IMR-90 (cell line): Measurements from ENCODE around the gene TMEM63B. TPM values are rescaled to one million over a fixed set of nuclear protein-coding genes. Genes with fewer than 3 reads are reported as not detected.

Experiments used
- ATAC-seq: fragments of 200-7000 bp; cut with Tn5 transposase; 2 replicates; pipeline ENCODE4 v1.9.1; 2020; ENCODE audit warnings: low read depth, mild to moderate bottlenecking, moderate library complexity
- BruUV-seq: library from RNA; stranded (reverse); fragments of 400-500 nt; replicated peaks from 2 replicates; lab custom pipeline; 2021; lab: Mats Ljungman, UMichigan
- CTCF ChIA-PET: fragments of 300-600 bp; formaldehyde crosslinking; extraction: SDS; loops from one replicate; lab custom pipeline; 2021; ENCODE audit warnings: antibody characterized with exemption; lab: Yijun Ruan, JAX
- POLR2A ChIA-PET: fragments of 300-600 bp; sonication (Branson Sonifier 250); formaldehyde crosslinking; loops from one replicate; lab custom pipeline; 2022; ENCODE audit warnings: antibody characterized with exemption; ENCODE audit not compliant: unreplicated experiment; lab: Charles Lee
- DNase-seq: peaks from one replicate; pipeline ENCODE4 v3.0.0; 2013
- H2AFZ ChIP-seq: replicated peaks from 2 replicates; pipeline ENCODE3; 2013; ENCODE audit warnings: low read length, mild to moderate bottlenecking; ENCODE audit not compliant: poor library complexity
- H2AK5ac ChIP-seq: 2 replicates; pipeline ENCODE4 v1.6.1; 2013; ENCODE audit warnings: low read depth, low read length, inconsistent platforms
- H2AK9ac ChIP-seq: replicated peaks from 2 replicates; pipeline ENCODE3; 2013; ENCODE audit warnings: mild to moderate bottlenecking, low read depth, low read length, moderate library complexity; ENCODE audit not compliant: poor library complexity
- H2BK120ac ChIP-seq: 2 replicates; pipeline ENCODE4 v1.6.1; 2013; ENCODE audit warnings: low read depth, low read length, inconsistent platforms
- H2BK15ac ChIP-seq: 3 replicates; pipeline ENCODE4 v1.6.1; 2013; ENCODE audit warnings: low read depth, low read length, inconsistent platforms
- H2BK20ac ChIP-seq: 2 replicates; pipeline ENCODE4 v1.6.1; 2013; ENCODE audit warnings: low read depth, mild to moderate bottlenecking, inconsistent platforms, low read length, moderate library complexity
- H2BK5ac ChIP-seq: 2 replicates; pipeline ENCODE4 v1.6.1; 2013; ENCODE audit warnings: mild to moderate bottlenecking, low read depth, low read length, inconsistent platforms; ENCODE audit not compliant: poor library complexity, severe bottlenecking
- H3K14ac ChIP-seq: replicated peaks from 2 replicates; pipeline ENCODE4 v1.6.1; 2013; ENCODE audit warnings: low read depth, low read length, inconsistent platforms
- H3K18ac ChIP-seq: 2 replicates; pipeline ENCODE4 v1.6.1; 2013; ENCODE audit warnings: low read depth, low read length, control low read depth
- H3K23ac ChIP-seq: 2 replicates; pipeline ENCODE4 v1.6.1; 2013; ENCODE audit warnings: low read depth, low read length, inconsistent platforms
- H3K27ac ChIP-seq: 2 replicates; pipeline ENCODE4 v1.5.1; 2013; ENCODE audit warnings: mild to moderate bottlenecking, control low read depth, low read length; ENCODE audit not compliant: insufficient read depth
- H3K27me3 ChIP-seq: 2 replicates; pipeline ENCODE4 v1.6.1; 2013; ENCODE audit warnings: low read length; ENCODE audit not compliant: control insufficient read depth, insufficient read depth
- H3K36me3 ChIP-seq: 2 replicates; pipeline ENCODE4 v1.6.1; 2013; ENCODE audit warnings: low read length, mixed read lengths; ENCODE audit not compliant: control insufficient read depth, insufficient read depth
- H3K4ac ChIP-seq: 2 replicates; pipeline ENCODE4 v1.6.1; 2013; ENCODE audit warnings: low read depth, low read length, inconsistent platforms
- H3K4me1 ChIP-seq: 2 replicates; pipeline ENCODE4 v1.6.1; 2013; ENCODE audit warnings: low read length, mixed read lengths; ENCODE audit not compliant: control insufficient read depth, insufficient read depth
- H3K4me2 ChIP-seq: 2 replicates; pipeline ENCODE4 v1.6.1; 2013; ENCODE audit warnings: low read depth, mild to moderate bottlenecking, control low read depth, low read length, moderate library complexity
- H3K4me3 ChIP-seq: 2 replicates; pipeline ENCODE4 v1.5.1; 2013; ENCODE audit warnings: low read depth, mild to moderate bottlenecking, control low read depth, low read length, moderate library complexity; ENCODE audit not compliant: insufficient read depth
- H3K56ac ChIP-seq: 2 replicates; pipeline ENCODE4 v1.6.1; 2013; ENCODE audit warnings: low read length, inconsistent platforms; ENCODE audit not compliant: insufficient read depth; ENCODE audit errors: extremely low read depth
- H3K79me1 ChIP-seq, 2 experiments: 2 replicates each; pipeline ENCODE4 v1.6.1; 2013; ENCODE audit warnings: low read length in 2 of 2, inconsistent platforms in 1 of 2, low read depth in 1 of 2
- H3K9ac ChIP-seq: 2 replicates; pipeline ENCODE4 v1.6.1; 2013; ENCODE audit warnings: low read depth, low read length, control low read depth
- H3K9me1 ChIP-seq: 2 replicates; pipeline ENCODE4 v1.6.1; 2013; ENCODE audit warnings: low read length, inconsistent platforms; ENCODE audit not compliant: insufficient read depth
- H3K9me3 ChIP-seq: 2 replicates; pipeline ENCODE4 v1.6.1; 2013; ENCODE audit warnings: low read length; ENCODE audit not compliant: control insufficient read depth, insufficient read depth
- H4K20me1 ChIP-seq: 2 replicates; pipeline ENCODE4 v1.6.1; 2013; ENCODE audit warnings: low read length, inconsistent platforms; ENCODE audit not compliant: insufficient read depth
- H4K5ac ChIP-seq: 2 replicates; pipeline ENCODE4 v1.6.1; 2013; ENCODE audit warnings: mild to moderate bottlenecking, low read depth, low read length, control low read depth
- H4K8ac ChIP-seq, 2 experiments: 2 replicates each; pipeline ENCODE4 v1.6.1; 2013; ENCODE audit warnings: low read depth in 2 of 2, low read length in 2 of 2, control low read depth in 1 of 2, inconsistent platforms in 1 of 2
- H4K91ac ChIP-seq: 2 replicates; pipeline ENCODE4 v1.6.1; 2013; ENCODE audit warnings: low read depth, low read length, inconsistent platforms; ENCODE audit not compliant: insufficient read depth
- BHLHE40 ChIP-seq: fragments of 150-350 bp; IDR thresholded peaks from 2 replicates; pipeline ENCODE4 v1.6.1; 2016; ENCODE audit warnings: mild to moderate bottlenecking, low read depth, low read length
- CEBPB ChIP-seq: IDR thresholded peaks from 2 replicates; pipeline ENCODE4 v1.6.1; 2012; ENCODE audit warnings: low read depth, low read length, improper control_type of control experiment
- CHD1 ChIP-seq: IDR thresholded peaks from 2 replicates; pipeline ENCODE4 v1.6.1; 2012; ENCODE audit warnings: low read depth, low read length, improper control_type of control experiment
- FOS ChIP-seq: fragments of 150-350 bp; IDR thresholded peaks from 2 replicates; pipeline ENCODE4 v1.6.1; 2016; ENCODE audit warnings: low read depth, low read length
- MAFK ChIP-seq: IDR thresholded peaks from 2 replicates; pipeline ENCODE4 v1.6.1; 2012; ENCODE audit warnings: low read depth, low read length, improper control_type of control experiment
- MAZ ChIP-seq: IDR thresholded peaks from 2 replicates; pipeline ENCODE4 v1.6.1; 2012; ENCODE audit warnings: low read depth, mild to moderate bottlenecking, low read length, improper control_type of control experiment, moderate library complexity, borderline replicate concordance
- MXI1 ChIP-seq: IDR thresholded peaks from 2 replicates; pipeline ENCODE4 v1.6.1; 2012; ENCODE audit warnings: low read depth, mild to moderate bottlenecking, low read length, moderate library complexity, borderline replicate concordance
- NFE2L2 ChIP-seq: fragments of 150-350 bp; IDR thresholded peaks from 2 replicates; pipeline ENCODE4 v1.6.1; 2016; ENCODE audit warnings: low read depth, mild to moderate bottlenecking, low read length
- POLR2A ChIP-seq: IDR thresholded peaks from 2 replicates; pipeline ENCODE4 v1.6.1; 2012; ENCODE audit warnings: mild to moderate bottlenecking, low read depth, low read length
- RAD21 ChIP-seq: IDR thresholded peaks from 2 replicates; pipeline ENCODE4 v1.6.1; 2012; ENCODE audit warnings: low read length, improper control_type of control experiment
- RCOR1 ChIP-seq: IDR thresholded peaks from 2 replicates; pipeline ENCODE4 v1.6.1; 2012; ENCODE audit warnings: mild to moderate bottlenecking, low read length, improper control_type of control experiment; ENCODE audit not compliant: insufficient replicate concordance
- RFX5 ChIP-seq: IDR thresholded peaks from 2 replicates; pipeline ENCODE4 v1.8.0; 2012; ENCODE audit warnings: low read depth, mild to moderate bottlenecking, low read length, moderate library complexity
- SMC3 ChIP-seq: fragments of 150-350 bp; IDR thresholded peaks from 2 replicates; pipeline ENCODE4 v1.6.1; 2016; ENCODE audit warnings: low read depth, mild to moderate bottlenecking, antibody characterized with exemption, low read length, moderate library complexity
- WGBS, 2 experiments: methylation state at CpG; one replicate each; pipeline versions ENCODE4 v1.1.5 to v1.1.7; 2013; ENCODE audit warnings: missing lambda C conversion rate in 2 of 2; ENCODE audit not compliant: insufficient read length in 1 of 2; ENCODE audit errors: extremely low coverage in 2 of 2; 5-methylcytosine and 5-hydroxymethylcytosine counted together
- dilution Hi-C: fragments of 300-500 bp; cut with HindIII; formaldehyde crosslinking; loops from one replicate; pipeline ENCODE4 v1.14.3; 2018; ENCODE audit warnings: low sequenced_read_pairs; ENCODE audit not compliant: unreplicated experiment
- in situ Hi-C: fragments of 300-500 bp; cut with MboI; formaldehyde crosslinking; loops from 3 replicates; pipeline ENCODE4 v1.14.3; 2019; ENCODE audit warnings: low sequenced_read_pairs, inconsistent platforms, mixed read lengths
- intact Hi-C: fragments of 100-400 bp; cut with micrococcal nuclease; formaldehyde crosslinking; loops from 2 replicates; pipeline ENCODE4 v1.10.0; 2022
- polyA plus RNA-seq, 3 experiments: library from polyadenylated mRNA; depleted of rRNA; stranded (reverse); fragments of >200 nt; gene quantifications; 2 replicates each; pipeline ENCODE4 v1.2.3, GENCODE V29; 2012; ENCODE audit warnings: low replicate concordance in 1 of 3
- total RNA-seq: library from RNA; depleted of rRNA; stranded (reverse); fragments of >200 nt; gene quantifications from 2 replicates; pipeline ENCODE4 v1.2.3, GENCODE V29; 2012
- TF ChIP-seq, protein P1 (sequence below): fragments of 150-350 bp; IDR thresholded peaks from 2 replicates; pipeline ENCODE4 v1.6.1; 2017; ENCODE audit warnings: mild to moderate bottlenecking, antibody characterized with exemption, low read length, low read depth
- TF ChIP-seq, protein P2 (sequence below): fragments of 150-350 bp; IDR thresholded peaks from 2 replicates; pipeline ENCODE4 v1.6.1; 2016; ENCODE audit warnings: low read depth, mild to moderate bottlenecking, low read length, moderate library complexity, borderline replicate concordance
- TF ChIP-seq, protein P3 (sequence below): conservative IDR thresholded peaks from 2 replicates; pipeline ENCODE4 v1.5.1; 2012; ENCODE audit warnings: mild to moderate bottlenecking, low read depth, low read length, improper control_type of control experiment

The TMEM63B gene
- total and polyA plus RNA-seq, 2 of the 4 experiments (the other 2 are of a cell fraction): 12.2 to 42.6 TPM

DNA sequence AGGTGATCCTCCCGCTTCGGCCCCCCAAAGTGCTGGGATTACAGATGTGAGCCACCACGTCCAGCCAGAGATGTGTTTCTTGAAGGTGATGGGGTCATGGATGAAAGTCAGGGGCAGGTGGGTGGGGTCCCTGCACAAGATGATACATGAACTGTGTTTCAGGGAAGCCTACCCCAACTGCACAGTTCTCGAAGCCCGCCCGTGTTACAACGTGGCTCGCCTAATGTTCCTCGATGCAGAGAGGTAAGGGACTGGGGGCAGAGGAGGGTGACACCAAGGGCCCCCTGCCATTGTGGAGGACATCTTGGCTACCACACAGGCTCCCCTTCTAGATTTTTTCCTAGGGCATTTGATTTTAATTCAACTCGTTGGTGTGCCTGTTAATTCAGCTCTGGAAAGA is 19.3 kb downstream of the TMEM63B start:
- TF ChIP-seq MAFK (no peak), RFX5 (no peak), MXI1 (no peak), NFE2L2 (no peak), CEBPB (no peak), SMC3 (no peak), RCOR1 (no peak), FOS (no peak), MAZ (no peak), POLR2A (no peak), CHD1 (no peak), RAD21 (no peak), BHLHE40 (no peak)
- TF ChIP-seq, protein P1, sequence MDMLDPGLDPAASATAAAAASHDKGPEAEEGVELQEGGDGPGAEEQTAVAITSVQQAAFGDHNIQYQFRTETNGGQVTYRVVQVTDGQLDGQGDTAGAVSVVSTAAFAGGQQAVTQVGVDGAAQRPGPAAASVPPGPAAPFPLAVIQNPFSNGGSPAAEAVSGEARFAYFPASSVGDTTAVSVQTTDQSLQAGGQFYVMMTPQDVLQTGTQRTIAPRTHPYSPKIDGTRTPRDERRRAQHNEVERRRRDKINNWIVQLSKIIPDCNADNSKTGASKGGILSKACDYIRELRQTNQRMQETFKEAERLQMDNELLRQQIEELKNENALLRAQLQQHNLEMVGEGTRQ: no peak
- TF ChIP-seq, protein P2, sequence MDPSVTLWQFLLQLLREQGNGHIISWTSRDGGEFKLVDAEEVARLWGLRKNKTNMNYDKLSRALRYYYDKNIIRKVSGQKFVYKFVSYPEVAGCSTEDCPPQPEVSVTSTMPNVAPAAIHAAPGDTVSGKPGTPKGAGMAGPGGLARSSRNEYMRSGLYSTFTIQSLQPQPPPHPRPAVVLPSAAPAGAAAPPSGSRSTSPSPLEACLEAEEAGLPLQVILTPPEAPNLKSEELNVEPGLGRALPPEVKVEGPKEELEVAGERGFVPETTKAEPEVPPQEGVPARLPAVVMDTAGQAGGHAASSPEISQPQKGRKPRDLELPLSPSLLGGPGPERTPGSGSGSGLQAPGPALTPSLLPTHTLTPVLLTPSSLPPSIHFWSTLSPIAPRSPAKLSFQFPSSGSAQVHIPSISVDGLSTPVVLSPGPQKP: no peak
- TF ChIP-seq, protein P3, sequence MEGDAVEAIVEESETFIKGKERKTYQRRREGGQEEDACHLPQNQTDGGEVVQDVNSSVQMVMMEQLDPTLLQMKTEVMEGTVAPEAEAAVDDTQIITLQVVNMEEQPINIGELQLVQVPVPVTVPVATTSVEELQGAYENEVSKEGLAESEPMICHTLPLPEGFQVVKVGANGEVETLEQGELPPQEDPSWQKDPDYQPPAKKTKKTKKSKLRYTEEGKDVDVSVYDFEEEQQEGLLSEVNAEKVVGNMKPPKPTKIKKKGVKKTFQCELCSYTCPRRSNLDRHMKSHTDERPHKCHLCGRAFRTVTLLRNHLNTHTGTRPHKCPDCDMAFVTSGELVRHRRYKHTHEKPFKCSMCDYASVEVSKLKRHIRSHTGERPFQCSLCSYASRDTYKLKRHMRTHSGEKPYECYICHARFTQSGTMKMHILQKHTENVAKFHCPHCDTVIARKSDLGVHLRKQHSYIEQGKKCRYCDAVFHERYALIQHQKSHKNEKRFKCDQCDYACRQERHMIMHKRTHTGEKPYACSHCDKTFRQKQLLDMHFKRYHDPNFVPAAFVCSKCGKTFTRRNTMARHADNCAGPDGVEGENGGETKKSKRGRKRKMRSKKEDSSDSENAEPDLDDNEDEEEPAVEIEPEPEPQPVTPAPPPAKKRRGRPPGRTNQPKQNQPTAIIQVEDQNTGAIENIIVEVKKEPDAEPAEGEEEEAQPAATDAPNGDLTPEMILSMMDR: no peak
- CTCF ChIA-PET: no interaction called here
- no peak overlapping the region for H3K27ac ChIP-seq
- intact Hi-C loops: no loop called here
- no peak overlapping the region for H2AK9ac ChIP-seq
- H3K23ac ChIP-seq: no peak overlapping the region
- 0 out of 2 replicates have a peak, but pooled peaks cover 4% of the 10 kb centered on the region for H4K20me1 ChIP-seq
- H2BK120ac ChIP-seq: no peak overlapping the region
- H3K56ac ChIP-seq: no peak overlapping the region
- no peak overlapping the region for H4K5ac ChIP-seq
- BruUV-seq: no TSS peak
- no peaks in the 10 kb centered on the region for H3K9me1 ChIP-seq
- peaks cover under 1% of the 10 kb centered on the region for H3K4me1 ChIP-seq
- H3K4me3 ChIP-seq: no peak overlapping the region
- no peak overlapping the region for H2AFZ ChIP-seq
- POLR2A ChIA-PET: no interaction called here
- H3K14ac ChIP-seq: no peak overlapping the region
- no peaks in the 10 kb centered on the region for H3K27me3 ChIP-seq
- H3K79me1 ChIP-seq: no peaks in the 10 kb centered on the region
- no peaks in the 10 kb centered on the region for H3K9me3 ChIP-seq
- H3K4me2 ChIP-seq: no peak overlapping the region
- H4K91ac ChIP-seq: no peak overlapping the region
- WGBS, 2 experiments: 100% methylated on average over 1 of the region's 10 CpGs; no CpG with 5 or more reads in 1 of the 2 experiments
- H2BK20ac ChIP-seq: no peak overlapping the region
- H2BK15ac ChIP-seq: no peak overlapping the region
- in situ Hi-C loops: no loop called here
- H3K18ac ChIP-seq: no peak overlapping the region
- H3K9ac ChIP-seq: no peak overlapping the region
- H3K4ac ChIP-seq: no peak overlapping the region
- no peak overlapping the region for H2BK5ac ChIP-seq
- dilution Hi-C loops: no loop called here
- H4K8ac ChIP-seq: no peak overlapping the region
- peaks cover 46% of the 10 kb centered on the region for H3K36me3 ChIP-seq
- no peak overlapping the region for H2AK5ac ChIP-seq
- no peak for ATAC-seq
- DNase-seq: no peak
